Mesodermal cell (in vitro differentiated cells): ENCODE results near the gene COX6B2.

Experiments
- H3K27ac ChIP-seq: 2 replicates; pipeline ENCODE4 v1.7.0; 2013; ENCODE audit warnings: mild to moderate bottlenecking, low read depth, low read length, moderate library complexity; ENCODE audit not compliant: severe bottlenecking
- H3K36me3 ChIP-seq: 2 replicates; pipeline ENCODE4 v1.7.1; 2013; ENCODE audit warnings: mild to moderate bottlenecking, low read length, moderate library complexity; ENCODE audit not compliant: control insufficient read depth, insufficient read depth
- H3K4me1 ChIP-seq: one replicate; pipeline ENCODE4 v1.7.1; 2013; ENCODE audit warnings: mild to moderate bottlenecking, low read length; ENCODE audit not compliant: insufficient read depth, control insufficient read depth, poor library complexity, severe bottlenecking
- H3K4me3 ChIP-seq: 2 replicates; pipeline ENCODE4 v1.7.0; 2013; ENCODE audit warnings: low read length, control low read depth, mild to moderate bottlenecking; ENCODE audit not compliant: insufficient read depth, poor library complexity, severe bottlenecking; ENCODE audit errors: extremely low read depth
- H3K9me3 ChIP-seq: 2 replicates; pipeline ENCODE4 v1.7.1; 2013; ENCODE audit warnings: mild to moderate bottlenecking, low read length, moderate library complexity; ENCODE audit not compliant: control insufficient read depth
- WGBS, 2 experiments: methylation state at CpG; one replicate each; pipeline ENCODE4 v1.1.5; 2013; ENCODE audit warnings: missing lambda C conversion rate in 2 of 2; ENCODE audit not compliant: insufficient coverage in 2 of 2; 5-methylcytosine and 5-hydroxymethylcytosine counted together

The COX6B2 gene

GRCh38 chr19:55358493-55358892, 4.0 kb upstream of the COX6B2 start:
- 90 to 93% methylated on average over 16 to 18 of the region's 19 CpGs for WGBS, 2 experiments
- Histone ChIP-seq H3K9me3 (no peaks in the 10 kb centered on the region), H3K4me3 (no peak overlapping the region), H3K36me3 (no peaks in the 10 kb centered on the region), H3K27ac (no peak overlapping the region), H3K4me1 (peaks cover 8% of the 10 kb centered on the region)

DNA sequence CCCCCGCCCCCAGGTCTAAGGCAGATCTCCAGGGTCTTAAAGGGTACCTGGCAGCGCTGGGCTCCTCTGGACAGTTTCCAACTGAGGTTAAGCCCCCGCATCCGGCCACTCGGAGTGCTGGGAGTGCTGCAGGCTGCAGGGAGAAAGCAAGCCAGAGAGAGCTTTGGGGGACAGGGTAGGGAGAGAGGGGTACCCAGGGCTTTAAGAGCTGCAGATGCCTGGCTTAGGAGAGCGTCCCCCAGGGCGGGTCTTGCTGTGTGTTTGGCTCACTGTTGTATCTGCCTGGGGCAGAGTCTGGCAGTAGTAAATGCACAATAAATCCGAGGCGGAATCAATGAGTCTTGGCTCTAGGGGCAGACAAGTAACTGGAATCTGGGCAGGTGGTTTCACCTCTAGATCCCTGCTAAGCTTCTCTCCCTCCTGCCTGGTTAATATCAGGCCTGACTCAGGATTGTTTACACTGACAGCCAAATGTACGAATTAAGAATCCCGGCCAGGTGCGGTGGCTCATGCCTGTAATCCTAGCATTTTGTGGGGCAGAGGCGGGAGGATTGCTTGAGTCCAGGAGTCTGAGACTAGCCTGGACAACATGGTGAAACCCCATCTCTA, 798 bp upstream of the COX6B2 start:
- whole genome bisulfite sequencing, 2 experiments, result 49 to 52% methylated on average over 11 to 12 of the region's 13 CpGs
- Histone ChIP-seq H3K36me3 (no peaks in the 10 kb centered on the region), H3K4me1 (peaks cover 3% of the 10 kb centered on the region), H3K27ac (no peak overlapping the region), H3K4me3 (no peak overlapping the region), H3K9me3 (no peaks in the 10 kb centered on the region)

DNA sequence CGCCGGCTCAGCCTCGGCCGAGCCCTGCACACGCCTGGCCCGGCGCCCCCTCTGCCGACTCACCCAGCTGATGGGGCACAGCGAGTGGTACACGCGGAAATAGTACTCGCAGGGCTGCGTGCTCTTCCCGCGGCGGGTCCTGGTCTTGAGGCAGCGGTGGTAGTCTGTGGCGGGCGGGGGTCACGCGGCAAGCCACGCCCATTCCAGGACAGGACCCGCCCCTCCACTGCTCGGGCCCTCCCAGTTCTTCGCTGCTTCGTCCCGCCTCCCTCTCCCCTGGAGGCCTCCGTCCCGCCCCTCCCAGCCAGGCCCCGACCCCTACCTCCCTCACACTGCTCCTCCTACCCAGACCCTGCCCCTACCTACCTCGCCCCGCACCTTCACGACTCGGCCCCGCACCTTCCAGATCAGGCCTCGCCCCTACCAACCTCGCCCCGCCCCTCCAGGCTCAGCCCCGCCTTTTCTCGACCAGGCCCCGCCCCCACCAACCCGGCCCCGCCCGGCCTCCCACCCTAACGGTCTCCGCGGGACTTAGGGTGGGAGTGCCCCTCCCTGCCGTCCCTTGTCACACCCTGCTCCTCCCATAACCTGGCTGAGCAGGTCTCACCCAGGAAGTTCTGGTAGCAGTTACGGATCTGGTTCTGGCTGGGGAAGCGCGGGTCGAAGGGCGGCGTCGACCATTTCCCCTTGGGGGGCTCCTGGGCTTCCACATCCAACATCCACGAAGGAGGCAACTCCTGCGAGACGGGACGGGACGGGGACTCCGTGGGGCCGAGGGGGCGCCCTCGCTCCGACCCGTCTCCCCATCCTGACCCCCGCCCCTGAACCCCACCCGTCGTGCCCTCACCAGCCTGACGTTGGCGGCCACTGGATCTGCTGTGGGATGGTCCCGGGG, 469 bp downstream of the COX6B2 start:
- Histone ChIP-seq H3K27ac (no peak overlapping the region), H3K4me1 (peaks cover 3% of the 10 kb centered on the region), H3K4me3 (peak overlapping the region; percentile 41), H3K36me3 (peaks cover 8% of the 10 kb centered on the region), H3K9me3 (no peaks in the 10 kb centered on the region)
- WGBS, 2 experiments, result 3 to 4% methylated on average over 43 to 58 of the region's 72 CpGs

- WGBS, 2 experiments, result 10 to 11% methylated on average over 16 to 17 of the region's 24 CpGs
- Histone ChIP-seq H3K36me3 (peaks cover 8% of the 10 kb centered on the region), H3K4me3 (peak overlapping the region; percentile 41), H3K27ac (no peak overlapping the region), H3K4me1 (peaks cover 7% of the 10 kb centered on the region), H3K9me3 (no peaks in the 10 kb centered on the region)
Observed at GRCh38 chr19:55353356-55353802, 1.1 kb downstream of the COX6B2 start.

- Histone ChIP-seq H3K4me1 (peaks cover 15% of the 10 kb centered on the region), H3K27ac (no peak overlapping the region), H3K4me3 (no peak overlapping the region), H3K36me3 (peaks cover 8% of the 10 kb centered on the region), H3K9me3 (no peaks in the 10 kb centered on the region)
- WGBS, 2 experiments, result 81 to 85% methylated on average over 23 to 25 of the region's 25 CpGs
Observed at GRCh38 chr19:55352549-55353145, 1.9 kb downstream of the COX6B2 start.

- Histone ChIP-seq H3K36me3 (peaks cover 13% of the 10 kb centered on the region), H3K4me1 (peaks cover 17% of the 10 kb centered on the region), H3K9me3 (no peaks in the 10 kb centered on the region), H3K4me3 (no peak overlapping the region), H3K27ac (no peak overlapping the region)
- 78 to 92% methylated on average over 5 to 6 of the region's 6 CpGs for WGBS, 2 experiments
Observed at GRCh38 chr19:55352040-55352439, 2.5 kb downstream of the COX6B2 start.

DNA sequence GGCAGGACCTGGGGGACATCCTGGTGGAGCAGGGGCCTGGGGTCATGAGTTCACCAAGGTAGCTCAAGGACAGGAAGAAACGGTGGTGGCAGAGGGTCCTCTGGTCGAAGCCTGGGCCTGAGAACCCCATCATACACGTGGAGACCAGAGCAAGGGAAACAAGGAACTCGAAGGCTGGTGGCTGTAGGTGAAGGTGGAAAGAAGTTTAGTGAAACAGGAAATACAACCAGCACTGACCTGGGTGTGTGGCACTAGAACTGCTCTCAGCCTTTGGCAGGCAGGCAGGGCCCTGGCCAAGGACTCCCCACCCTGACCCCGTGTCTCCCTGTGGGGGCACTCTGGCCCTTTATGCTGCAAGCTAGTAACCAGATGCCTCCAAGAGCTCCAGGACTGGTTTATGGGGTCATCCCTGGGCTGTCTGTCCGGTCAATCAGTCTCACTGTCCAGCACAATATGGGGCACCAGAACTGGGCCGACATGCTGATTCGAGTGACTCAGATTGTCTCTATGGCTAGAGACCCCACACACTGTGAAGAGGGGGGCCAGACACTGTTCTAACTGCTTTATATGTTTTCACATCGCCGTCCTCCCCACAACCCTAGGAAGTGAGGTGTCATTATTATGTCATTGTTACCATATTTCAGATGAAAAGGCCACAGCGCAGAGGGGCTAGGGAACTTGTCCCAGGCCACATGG, 3.8 kb downstream of the COX6B2 start:
- Histone ChIP-seq H3K36me3 (peaks cover 16% of the 10 kb centered on the region), H3K9me3 (no peaks in the 10 kb centered on the region), H3K4me3 (no peak overlapping the region), H3K27ac (no peak overlapping the region), H3K4me1 (peaks cover 17% of the 10 kb centered on the region)
- WGBS, 2 experiments, result 92 to 95% methylated on average over 9 to 11 of the region's 11 CpGs

DNA sequence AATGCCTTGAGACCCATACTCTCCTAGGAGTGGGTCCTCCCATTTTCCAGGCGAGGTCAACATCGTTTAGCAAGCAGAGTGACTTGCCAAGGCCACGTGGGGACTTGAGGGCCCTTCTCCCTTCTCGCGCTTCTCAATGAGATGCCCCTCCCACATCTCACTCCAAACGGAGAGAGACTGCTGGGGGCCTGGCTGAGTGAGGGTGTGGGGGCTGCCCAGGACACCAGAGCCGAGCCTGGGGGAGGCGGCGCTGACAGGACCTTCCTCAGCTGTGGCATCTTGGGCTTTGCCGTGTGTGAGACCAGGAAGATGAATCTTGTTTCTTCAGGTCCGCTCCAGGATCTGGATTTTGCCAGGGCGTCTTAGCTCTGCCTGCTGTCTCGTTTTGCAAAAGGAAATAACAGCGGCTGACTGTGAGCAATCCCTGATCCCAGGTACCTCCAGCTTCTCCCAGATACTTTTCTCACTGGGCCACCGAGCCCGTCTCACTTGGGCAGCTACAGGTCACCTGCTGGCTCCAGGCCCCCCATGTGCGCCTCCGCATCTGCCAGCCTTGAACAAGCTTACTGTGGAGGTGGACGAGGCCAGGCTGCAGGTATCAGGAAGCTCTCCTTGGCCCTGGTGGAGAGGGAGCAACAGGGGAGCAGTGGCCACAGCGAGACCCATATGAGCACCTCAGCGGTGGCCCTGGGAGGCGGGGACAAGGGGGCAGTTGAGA, 6.0 kb downstream of the COX6B2 start:
- 29 to 37% methylated on average over 14 to 15 of the region's 22 CpGs for WGBS, 2 experiments
- no peak overlapping the region for H3K4me3 ChIP-seq
- H3K27ac ChIP-seq, result peak overlapping the region; percentile 23
- H3K9me3 ChIP-seq, result no peaks in the 10 kb centered on the region
- peaks cover 23% of the 10 kb centered on the region for H3K4me1 ChIP-seq
- H3K36me3 ChIP-seq, result peaks cover 33% of the 10 kb centered on the region

DNA sequence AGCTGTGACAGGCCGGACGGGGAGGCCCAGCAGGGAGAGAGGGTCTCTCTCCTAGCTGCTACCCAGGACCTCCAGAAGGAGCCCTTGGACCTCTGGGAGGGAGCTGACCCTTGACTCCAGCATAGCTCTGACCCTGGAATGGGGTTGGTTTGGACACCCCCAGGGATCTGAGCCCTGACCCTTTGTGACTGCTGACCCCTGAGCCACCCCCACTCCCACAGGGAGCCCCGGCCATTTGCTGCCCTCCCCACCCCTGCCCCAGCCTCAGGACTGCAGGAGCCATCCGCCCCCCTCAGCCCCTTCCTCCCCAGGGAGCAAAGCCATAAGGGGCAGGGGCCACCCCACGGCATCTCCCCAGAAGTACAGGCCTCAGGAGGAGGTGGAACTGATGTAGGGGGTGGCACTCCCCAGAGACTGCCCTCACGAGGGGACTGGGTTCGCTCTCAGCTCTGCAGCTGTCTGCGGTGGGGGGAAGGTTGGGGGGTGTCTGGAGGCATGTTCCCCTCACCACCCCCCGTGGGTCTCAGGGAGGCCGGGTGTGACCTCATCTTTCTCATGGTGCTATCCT, 7.0 kb downstream of the COX6B2 start:
- H3K4me1 ChIP-seq, result peaks cover 21% of the 10 kb centered on the region
- peaks cover 42% of the 10 kb centered on the region for H3K36me3 ChIP-seq
- WGBS, 2 experiments, result 80 to 85% methylated on average over 1 to 5 of the region's 10 CpGs
- no peak overlapping the region for H3K4me3 ChIP-seq
- no peak overlapping the region for H3K27ac ChIP-seq
- no peaks in the 10 kb centered on the region for H3K9me3 ChIP-seq
